Right lobe of liver (tissue), 6 donors: Measurements from ENCODE around the gene CYP2D6. TPM values are rescaled to one million over a fixed set of nuclear protein-coding genes. Genes with fewer than 3 reads are reported as not detected.
"Not testable (repeated sequence)": the region's sequence is repeated elsewhere in the genome, so short reads cannot be mapped to it uniquely, and the experiment has no call there.

ENCODE experiments used
- ATAC-seq, 4 donors: fragments of 200-7000 bp; cut with Tn5 transposase; one replicate each; pipeline ENCODE4 v1.9.1; 2020; ENCODE audit warnings: mild to moderate bottlenecking in 4 of 4, moderate library complexity in 4 of 4
- DNase-seq, 3 donors: peaks; one replicate each; pipeline ENCODE4 v3.0.0-alpha.2; 2020
- H3K27ac ChIP-seq, 3 donors: fragments of 200-600 bp; one replicate each; pipeline ENCODE4 v1.8.0; 2022
- H3K27me3 ChIP-seq, 2 donors: fragments of 200-600 bp; one replicate each; pipeline ENCODE4 v1.8.0; 2022
- H3K36me3 ChIP-seq, 4 donors: fragments of 200-600 bp; sonication (generic) in 1 of 4; one replicate each; pipeline versions ENCODE4 v1.5.1 to v1.8.0; 2017 to 2022; ENCODE audit warnings: control low read depth in 1 of 4
- H3K4me1 ChIP-seq, 4 donors: fragments of 200-600 bp; sonication (generic) in 1 of 4; one replicate each; pipeline versions ENCODE4 v1.5.1 to v1.8.0; 2017 to 2022; ENCODE audit warnings: control low read depth in 1 of 4
- H3K4me3 ChIP-seq, 3 donors: fragments of 200-600 bp; one replicate each; pipeline ENCODE4 v1.8.0; 2022
- H3K9me3 ChIP-seq, 4 donors: fragments of 200-600 bp; sonication (generic) in 1 of 4; one replicate each; pipeline versions ENCODE4 v1.5.1 to v1.8.0; 2017 to 2022; ENCODE audit warnings: control low read depth in 1 of 4
- CTCF ChIP-seq, 4 donors: fragments of 200-600 bp in 3 of 4; fragments of 450-650 bp in 1 of 4; IDR thresholded peaks; one replicate each; pipeline versions ENCODE4 v1.5.1 to v1.8.0; 2016 to 2022; ENCODE audit warnings: antibody characterized with exemption in 4 of 4, mild to moderate bottlenecking in 2 of 4
- POLR2A ChIP-seq: fragments of 450-650 bp; IDR thresholded peaks from one replicate; pipeline ENCODE4 v1.6.1; 2017; ENCODE audit warnings: antibody characterized with exemption, mild to moderate bottlenecking
- WGBS: methylation state at CpG from one replicate; pipeline ENCODE4 v1.1.6; 2018; ENCODE audit warnings: low coverage, low lambda C conversion rate; ENCODE audit not compliant: insufficient coverage; ENCODE audit errors: missing lambda C conversion rate; 5-methylcytosine and 5-hydroxymethylcytosine counted together
- intact Hi-C, 2 donors: fragments of 100-400 bp; cut with DNase I; formaldehyde crosslinking; loops; one replicate each; pipeline versions ENCODE4 v1.11.2 to v1.14.1; 2022
- total RNA-seq, 6 experiments: library from RNA; depleted of rRNA in 2 of 6; stranded (reverse); fragments of >200 nt in 2 of 6; fragmentation: NEBNext Ultra II Directional in 3 of 6; extraction: Animal tissue kit (Norgen Biotek cat#: 25700) in 3 of 6; gene quantifications; one replicate each; pipeline versions ENCODE4 v1.1.0 to v1.2.4, GENCODE V29; 2016 to 2023
- donor health status: DM: no; HTN: yes; CAD: no.
- donor health status: DM: no; HTN: no; CAD: no.
- donor health status: DM: no; HTN: no; CAD: no.
- donor health status: DM: no; HTN: yes; CAD: no.
- donor health status: DM: no; HTN: yes; CAD: no.

CYP2D6 gene
- total RNA-seq, 6 experiments from 2014 or later, result 104 to 400 (median 283) TPM

- 36% methylated on average over 4 of the region's 20 CpGs for WGBS
- peak; percentile 65 to 93 (median 76) for DNase-seq
- peak overlapping the region; percentile 70 to 96 (median 86) for H3K27ac ChIP-seq
- intact Hi-C loops, H3K9me3 ChIP-seq, H3K4me1 ChIP-seq, H3K27me3 ChIP-seq: not testable (repeated sequence)
- TF ChIP-seq POLR2A, result peak; percentile 12
- H3K4me3 ChIP-seq, result peak overlapping the region; percentile 10 to 65 (median 62)
- H3K36me3 ChIP-seq, result peaks cover 0 to 15% (median 5%) of the 10 kb centered on the region in 4 donors
- ATAC-seq, result peak; percentile 65 to 77 (median 69)
Observed at GRCh38 chr22:42143859-42144822, 13.5 kb upstream of the CYP2D6 start.

GRCh38 chr22:42142771-42143461, 12.3 kb upstream of the CYP2D6 start:
- intact Hi-C loops, result no loop called here
- H3K27ac ChIP-seq, result peak overlapping the region in 2 of 3 donors; percentile 36 to 69
- DNase-seq, result peak; percentile 91 to 99 (median 98)

GRCh38 chr22:42141307-42142057, 10.9 kb upstream of the CYP2D6 start:
- H3K27me3 ChIP-seq, H3K4me1 ChIP-seq, ATAC-seq, intact Hi-C loops, DNase-seq, H3K4me3 ChIP-seq, H3K9me3 ChIP-seq: not testable (repeated sequence)
- H3K36me3 ChIP-seq, result peaks cover 0 to 18% (median 7%) of the 10 kb centered on the region in 4 donors
- H3K27ac ChIP-seq, result peak overlapping the region in 1 of 3 donors; percentile 29
- WGBS, result 85% methylated on average over 11 of the region's 24 CpGs

More at GRCh38 chr22:42142771-42143461, 12.3 kb upstream of the CYP2D6 start:
- Histone ChIP-seq H3K4me3 (peak overlapping the region; percentile 26 to 69 (median 53)), H3K27me3 (no peaks in the 10 kb centered on the region), H3K4me1 (peaks cover 0 to 8% (median 3%) of the 10 kb centered on the region in 4 donors), H3K36me3 (peaks cover 0 to 18% (median 7%) of the 10 kb centered on the region in 4 donors), H3K9me3 (no peaks in the 10 kb centered on the region)
- no peak for TF ChIP-seq CTCF (IDR thresholded peaks at IDR 0.05)
- peak; percentile 43 for TF ChIP-seq POLR2A
- WGBS, result 41% methylated on average over 24 of the region's 54 CpGs
- ATAC-seq, result peak; percentile 73 to 83 (median 77)

- intact Hi-C loops, DNase-seq, H3K27ac ChIP-seq, H3K4me1 ChIP-seq, H3K9me3 ChIP-seq, H3K27me3 ChIP-seq, ATAC-seq, H3K4me3 ChIP-seq: not testable (repeated sequence)
- 83% methylated on average over 4 of the region's 17 CpGs for WGBS
- peaks cover 0 to 18% (median 7%) of the 10 kb centered on the region in 4 donors for H3K36me3 ChIP-seq
Observed at GRCh38 chr22:42140153-42140552, 9.5 kb upstream of the CYP2D6 start.

GRCh38 chr22:42139508-42139907, 8.9 kb upstream of the CYP2D6 start:
- peaks cover 0 to 18% (median 7%) of the 10 kb centered on the region in 4 donors for H3K36me3 ChIP-seq
- intact Hi-C loops, H3K4me1 ChIP-seq, H3K27me3 ChIP-seq, ATAC-seq, H3K9me3 ChIP-seq, H3K4me3 ChIP-seq, H3K27ac ChIP-seq, DNase-seq: not testable (repeated sequence)
- 86% methylated on average over 5 of the region's 7 CpGs for WGBS

GRCh38 chr22:42138972-42139371, 8.4 kb upstream of the CYP2D6 start:
- intact Hi-C loops, result no loop called here
- no peak for ATAC-seq
- no peaks in the 10 kb centered on the region for H3K9me3 ChIP-seq
- DNase-seq, result no peak
- no peak overlapping the region for H3K4me3 ChIP-seq
- no peaks in the 10 kb centered on the region for H3K4me1 ChIP-seq
- peaks cover 0 to 18% (median 7%) of the 10 kb centered on the region in 4 donors for H3K36me3 ChIP-seq
- H3K27ac ChIP-seq, result no peak overlapping the region
- no peaks in the 10 kb centered on the region for H3K27me3 ChIP-seq
- 88% methylated on average over 2 of the region's 2 CpGs for WGBS
- TF ChIP-seq POLR2A (no peak), CTCF (IDR thresholded peaks at IDR 0.05) (no peak)
